ENCODE measurements around the gene DND1.
A peak's percentile ranks its signal among the peaks of the same experiment; 100 is the strongest.
"Not testable (repeated sequence)": the region's sequence is repeated elsewhere in the genome, so short reads cannot be mapped to it uniquely, and the experiment has no call there.

The DND1 gene

GRCh38 chr5:140671472-140672125 lies 1.8 kb downstream of the DND1 start:
- Histone ChIP-seq H2BK15ac (ENCODE audit: low read length) (no peak overlapping the region), H3K4me1 (ENCODE audit: control insufficient read depth in 2 of 2, insufficient read depth in 1 of 2, low read depth in 1 of 2, low read length in 2 of 2) (no peaks in the 10 kb centered on the region), H2AFZ (ENCODE audit: low read length) (no peak overlapping the region), H3K9me3 (replicated peaks in 1 of 2; ENCODE audit: control insufficient read depth in 2 of 2, insufficient read depth in 1 of 2, low read depth in 1 of 2, low read length in 2 of 2) (no peaks in the 10 kb centered on the region), H2BK120ac (ENCODE audit: low read depth, low read length) (no peak overlapping the region), H3K9ac (ENCODE audit: low read depth, low read length, poor library complexity) (no peak overlapping the region), H2AK5ac (ENCODE audit: low read depth, low read length) (no peak overlapping the region), H3K23ac (ENCODE audit: low read depth, low read length, poor library complexity) (no peak overlapping the region), H3K14ac (ENCODE audit: low read length) (no peak overlapping the region), H3K79me1 (ENCODE audit: low read depth, low read length) (no peaks in the 10 kb centered on the region), H3K18ac (ENCODE audit: low read length) (no peak overlapping the region), H3K27ac (replicated peaks; ENCODE audit: low read length) (no peak overlapping the region), H3K4me2 (ENCODE audit: insufficient read depth, low read length, poor library complexity, severe bottlenecking) (no peak overlapping the region), H4K8ac (ENCODE audit: low read depth, low read length) (no peak overlapping the region), H2BK5ac (ENCODE audit: low read length) (no peak overlapping the region), H2BK12ac (ENCODE audit: low read length) (no peak overlapping the region), H3K36me3 (replicated peaks in 1 of 2; ENCODE audit: control insufficient read depth in 2 of 2, insufficient read depth in 2 of 2, low read length in 2 of 2) (peaks cover 45 to 92% of the 10 kb centered on the region in 2 donors), H3K4ac (ENCODE audit: low read length) (no peak overlapping the region), H3K27me3 (ENCODE audit: control insufficient read depth in 3 of 3, insufficient read depth in 3 of 3, low read depth in 1 of 3, low read length in 3 of 3) (no peaks in the 10 kb centered on the region), H3K4me3 (ENCODE audit: low read length in 2 of 2) (no peak overlapping the region), H4K91ac (ENCODE audit: low read depth, low read length, poor library complexity) (no peak overlapping the region)
- no CpG with 5 or more reads among the region's 7 CpGs for WGBS, 2 donors (ENCODE audit: extremely low coverage in 2 of 2, insufficient read length in 2 of 2, insufficient replicate concordance in 1 of 2)
- DNase-seq (ENCODE audit: low spot score) = no peak

- no CpG with 5 or more reads among the region's 4 CpGs for WGBS, 2 donors (ENCODE audit: extremely low coverage in 2 of 2, insufficient read length in 2 of 2, insufficient replicate concordance in 1 of 2)
- DNase-seq (ENCODE audit: low spot score) = not testable (repeated sequence)
Measured at GRCh38 chr5:140671035-140671434, 2.3 kb downstream of the DND1 start.

GRCh38 chr5:140664359-140665119 lies 8.8 kb downstream of the DND1 start, which contains the start of gene WDR55:
Gene WDR55 (plus strand): TSS chr5:140664904. CDS start chr5:140664913, 9 bp downstream.
- peak within 1 kb of the TSS; percentile 95 for H3K18ac ChIP-seq (ENCODE audit: low read length)
- H3K4me3 ChIP-seq (ENCODE audit: low read length in 2 of 2) = peak within 1 kb of the TSS; percentile 89 to 95
- H3K4ac ChIP-seq (ENCODE audit: low read length) = no peak within 1 kb of the TSS
- peak; percentile 86 for DNase-seq (ENCODE audit: low spot score)
- H3K9me3 ChIP-seq (replicated peaks in 1 of 2; ENCODE audit: control insufficient read depth in 2 of 2, insufficient read depth in 1 of 2, low read depth in 1 of 2, low read length in 2 of 2) = no peaks in the 10 kb centered on the region
- H2BK120ac ChIP-seq (ENCODE audit: low read depth, low read length) = no peak within 1 kb of the TSS
- H3K27me3 ChIP-seq (ENCODE audit: control insufficient read depth in 3 of 3, insufficient read depth in 3 of 3, low read depth in 1 of 3, low read length in 3 of 3) = no peaks in the 10 kb centered on the region
- peaks cover 36 to 71% of the 10 kb centered on the region in 2 donors for H3K36me3 ChIP-seq (replicated peaks in 1 of 2; ENCODE audit: control insufficient read depth in 2 of 2, insufficient read depth in 2 of 2, low read length in 2 of 2)
- no CpG with 5 or more reads among the region's 54 CpGs for WGBS, 2 donors (ENCODE audit: extremely low coverage in 2 of 2, insufficient read length in 2 of 2, insufficient replicate concordance in 1 of 2)
- H3K79me1 ChIP-seq (ENCODE audit: low read depth, low read length) = no peaks in the 10 kb centered on the region
- H4K91ac ChIP-seq (ENCODE audit: low read depth, low read length, poor library complexity) = no peak within 1 kb of the TSS
- H2AFZ ChIP-seq (ENCODE audit: low read length) = peak within 1 kb of the TSS; percentile 86
- peak within 1 kb of the TSS; percentile 63 for H3K27ac ChIP-seq (replicated peaks; ENCODE audit: low read length)
- no peak within 1 kb of the TSS for H4K8ac ChIP-seq (ENCODE audit: low read depth, low read length)
- H3K14ac ChIP-seq (ENCODE audit: low read length) = peak within 1 kb of the TSS; percentile 78
- H3K23ac ChIP-seq (ENCODE audit: low read depth, low read length, poor library complexity) = peak within 1 kb of the TSS; percentile 90
- H3K9ac ChIP-seq (ENCODE audit: low read depth, low read length, poor library complexity) = peak within 1 kb of the TSS; percentile 93
- H3K4me1 ChIP-seq (ENCODE audit: control insufficient read depth in 2 of 2, insufficient read depth in 1 of 2, low read depth in 1 of 2, low read length in 2 of 2) = peaks cover 0 to 2% of the 10 kb centered on the region in 2 donors
- peak within 1 kb of the TSS; percentile 84 for H2BK15ac ChIP-seq (ENCODE audit: low read length)
- H3K4me2 ChIP-seq (ENCODE audit: insufficient read depth, low read length, poor library complexity, severe bottlenecking) = peak within 1 kb of the TSS; percentile 90
- peak within 1 kb of the TSS; percentile 77 for H2BK12ac ChIP-seq (ENCODE audit: low read length)
- H2AK5ac ChIP-seq (ENCODE audit: low read depth, low read length) = no peak within 1 kb of the TSS
- H2BK5ac ChIP-seq (ENCODE audit: low read length) = no peak within 1 kb of the TSS

More at GRCh38 chr5:140671035-140671434, 2.3 kb downstream of the DND1 start:
- H3K27me3 ChIP-seq (ENCODE audit: control insufficient read depth in 3 of 3, insufficient read depth in 3 of 3, low read depth in 1 of 3, low read length in 3 of 3); H3K4me1 ChIP-seq (ENCODE audit: control insufficient read depth in 2 of 2, insufficient read depth in 1 of 2, low read depth in 1 of 2, low read length in 2 of 2); H3K4ac ChIP-seq (ENCODE audit: low read length); H3K18ac ChIP-seq (ENCODE audit: low read length); H2BK12ac ChIP-seq (ENCODE audit: low read length); H3K4me3 ChIP-seq (ENCODE audit: low read length in 2 of 2); H2BK120ac ChIP-seq (ENCODE audit: low read depth, low read length); H3K14ac ChIP-seq (ENCODE audit: low read length); H3K23ac ChIP-seq (ENCODE audit: low read depth, low read length, poor library complexity); H4K91ac ChIP-seq (ENCODE audit: low read depth, low read length, poor library complexity); H3K9ac ChIP-seq (ENCODE audit: low read depth, low read length, poor library complexity); H2AFZ ChIP-seq (ENCODE audit: low read length); H3K4me2 ChIP-seq (ENCODE audit: insufficient read depth, low read length, poor library complexity, severe bottlenecking); H2BK15ac ChIP-seq (ENCODE audit: low read length); H2AK5ac ChIP-seq (ENCODE audit: low read depth, low read length); H2BK5ac ChIP-seq (ENCODE audit: low read length); H3K9me3 ChIP-seq (replicated peaks in 1 of 2; ENCODE audit: control insufficient read depth in 2 of 2, insufficient read depth in 1 of 2, low read depth in 1 of 2, low read length in 2 of 2); H4K8ac ChIP-seq (ENCODE audit: low read depth, low read length); H3K79me1 ChIP-seq (ENCODE audit: low read depth, low read length); H3K27ac ChIP-seq (replicated peaks; ENCODE audit: low read length): not testable (repeated sequence)
- H3K36me3 ChIP-seq (replicated peaks in 1 of 2; ENCODE audit: control insufficient read depth in 2 of 2, insufficient read depth in 2 of 2, low read length in 2 of 2) = peaks cover 42 to 87% of the 10 kb centered on the region in 2 donors

- Histone ChIP-seq H3K4me1 (ENCODE audit: control insufficient read depth in 2 of 2, insufficient read depth in 1 of 2, low read depth in 1 of 2, low read length in 2 of 2) (peaks cover 0 to 2% of the 10 kb centered on the region in 2 donors), H3K36me3 (replicated peaks in 1 of 2; ENCODE audit: control insufficient read depth in 2 of 2, insufficient read depth in 2 of 2, low read length in 2 of 2) (peaks cover 35 to 71% of the 10 kb centered on the region in 2 donors), H4K8ac (ENCODE audit: low read depth, low read length) (no peak overlapping the region), H3K27ac (replicated peaks; ENCODE audit: low read length) (no peak overlapping the region), H3K79me1 (ENCODE audit: low read depth, low read length) (no peaks in the 10 kb centered on the region), H3K9me3 (replicated peaks in 1 of 2; ENCODE audit: control insufficient read depth in 2 of 2, insufficient read depth in 1 of 2, low read depth in 1 of 2, low read length in 2 of 2) (no peaks in the 10 kb centered on the region), H3K4ac (ENCODE audit: low read length) (no peak overlapping the region), H4K91ac (ENCODE audit: low read depth, low read length, poor library complexity) (no peak overlapping the region), H3K4me3 (ENCODE audit: low read length in 2 of 2) (peak overlapping the region; percentile 89 to 95), H2BK12ac (ENCODE audit: low read length) (no peak overlapping the region), H3K9ac (ENCODE audit: low read depth, low read length, poor library complexity) (peak overlapping the region; percentile 93), H2AK5ac (ENCODE audit: low read depth, low read length) (no peak overlapping the region), H2AFZ (ENCODE audit: low read length) (peak overlapping the region; percentile 86), H2BK5ac (ENCODE audit: low read length) (no peak overlapping the region), H3K14ac (ENCODE audit: low read length) (no peak overlapping the region), H3K18ac (ENCODE audit: low read length) (no peak overlapping the region), H3K27me3 (ENCODE audit: control insufficient read depth in 3 of 3, insufficient read depth in 3 of 3, low read depth in 1 of 3, low read length in 3 of 3) (no peaks in the 10 kb centered on the region), H3K23ac (ENCODE audit: low read depth, low read length, poor library complexity) (no peak overlapping the region), H2BK120ac (ENCODE audit: low read depth, low read length) (no peak overlapping the region), H3K4me2 (ENCODE audit: insufficient read depth, low read length, poor library complexity, severe bottlenecking) (peak overlapping the region; percentile 90), H2BK15ac (ENCODE audit: low read length) (no peak overlapping the region)
- DNase-seq (ENCODE audit: low spot score) = no peak
- no CpG with 5 or more reads among the region's 18 CpGs for WGBS, 2 donors (ENCODE audit: extremely low coverage in 2 of 2, insufficient read length in 2 of 2, insufficient replicate concordance in 1 of 2)
Measured at GRCh38 chr5:140664030-140664358, 9.4 kb downstream of the DND1 start.

Data from neuronal stem cell (in vitro differentiated cells).